ENCODE measurements around the gene PPDPF.

DNA sequence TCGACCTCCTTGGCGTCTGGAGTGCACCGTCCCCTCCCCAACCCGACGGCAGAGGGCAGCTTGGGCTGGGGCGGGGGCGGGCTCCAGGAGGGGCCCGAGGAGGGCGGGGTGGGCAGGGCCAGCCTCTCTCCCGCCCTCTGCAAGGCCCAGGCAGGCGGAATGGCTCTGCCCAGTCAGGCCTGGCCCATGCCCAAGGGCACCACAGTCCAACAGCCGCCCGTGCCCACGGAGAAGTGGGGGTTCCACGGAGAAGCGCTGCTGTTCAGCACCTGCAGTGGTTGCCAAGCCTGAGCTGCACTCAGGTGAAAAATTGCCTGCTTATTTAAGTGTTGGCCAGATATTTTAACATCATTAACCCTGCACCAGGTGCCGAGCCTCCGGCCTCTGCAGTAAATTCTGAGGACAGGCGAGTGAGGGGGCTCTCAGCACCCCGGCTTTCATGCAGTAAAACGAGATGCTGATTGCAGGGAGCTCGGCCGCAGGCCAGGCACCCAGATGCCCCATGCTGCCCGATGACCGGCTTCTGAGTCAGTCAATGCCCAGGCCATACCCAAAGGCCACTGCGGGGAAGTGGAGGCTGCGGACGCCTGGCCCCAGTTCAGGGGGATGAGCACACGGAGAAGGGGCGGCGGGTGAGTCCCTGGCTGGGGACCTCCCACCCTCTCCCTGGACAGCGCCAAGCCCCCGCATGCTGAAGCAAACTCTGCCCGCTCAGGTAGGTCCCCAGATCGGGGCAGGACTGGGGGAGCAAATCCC is 27.3 kb downstream of the PPDPF start, which contains the start of gene SRMS:
- TF ChIP-seq, protein P1, sequence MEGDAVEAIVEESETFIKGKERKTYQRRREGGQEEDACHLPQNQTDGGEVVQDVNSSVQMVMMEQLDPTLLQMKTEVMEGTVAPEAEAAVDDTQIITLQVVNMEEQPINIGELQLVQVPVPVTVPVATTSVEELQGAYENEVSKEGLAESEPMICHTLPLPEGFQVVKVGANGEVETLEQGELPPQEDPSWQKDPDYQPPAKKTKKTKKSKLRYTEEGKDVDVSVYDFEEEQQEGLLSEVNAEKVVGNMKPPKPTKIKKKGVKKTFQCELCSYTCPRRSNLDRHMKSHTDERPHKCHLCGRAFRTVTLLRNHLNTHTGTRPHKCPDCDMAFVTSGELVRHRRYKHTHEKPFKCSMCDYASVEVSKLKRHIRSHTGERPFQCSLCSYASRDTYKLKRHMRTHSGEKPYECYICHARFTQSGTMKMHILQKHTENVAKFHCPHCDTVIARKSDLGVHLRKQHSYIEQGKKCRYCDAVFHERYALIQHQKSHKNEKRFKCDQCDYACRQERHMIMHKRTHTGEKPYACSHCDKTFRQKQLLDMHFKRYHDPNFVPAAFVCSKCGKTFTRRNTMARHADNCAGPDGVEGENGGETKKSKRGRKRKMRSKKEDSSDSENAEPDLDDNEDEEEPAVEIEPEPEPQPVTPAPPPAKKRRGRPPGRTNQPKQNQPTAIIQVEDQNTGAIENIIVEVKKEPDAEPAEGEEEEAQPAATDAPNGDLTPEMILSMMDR (conservative IDR thresholded peaks at IDR 0.05; ENCODE audit: low read depth, low read length), result no peak
- no peak for TF ChIP-seq EZH2 (IDR thresholded peaks at IDR 0.05; ENCODE audit: low read length, unreplicated experiment)
